GM18505 (cell line): Measurements from ENCODE around the gene RAC3.

Experiments
- ATAC-seq: cut with Tn5 transposase; IDR thresholded peaks from one replicate; pipeline ENCODE4 v1.9.1; 2021; ENCODE audit not compliant: unreplicated experiment
- POLR2A ChIP-seq: IDR thresholded peaks from 4 replicates; pipeline ENCODE4 v1.6.1; 2011; ENCODE audit warnings: borderline replicate concordance; ENCODE audit not compliant: insufficient read depth, insufficient read length; ENCODE audit errors: extremely low read depth

Gene RAC3

GRCh38 chr17:82072827-82073226 is 41.3 kb downstream of the RAC3 start:
- ATAC-seq: no peak
- TF ChIP-seq POLR2A: no peak

GRCh38 chr17:82073446-82073845 is 42.0 kb downstream of the RAC3 start:
- ATAC-seq: no peak
- no peak for TF ChIP-seq POLR2A

- no peak for TF ChIP-seq POLR2A
- ATAC-seq: no peak
Observed at GRCh38 chr17:82076018-82076784, 44.7 kb downstream of the RAC3 start.

- ATAC-seq: no peak
- peak; percentile 52 for TF ChIP-seq POLR2A
Observed at GRCh38 chr17:82076785-82077591, 45.5 kb downstream of the RAC3 start.

GRCh38 chr17:82077617-82078358 is 46.3 kb downstream of the RAC3 start:
- ATAC-seq: no peak
- no peak for TF ChIP-seq POLR2A

GRCh38 chr17:82078433-82078832 is 47.0 kb downstream of the RAC3 start:
- TF ChIP-seq POLR2A: no peak
- ATAC-seq: no peak

- ATAC-seq: no peak
- peak; percentile 8 for TF ChIP-seq POLR2A
Observed at GRCh38 chr17:82079001-82079677, 47.7 kb downstream of the RAC3 start.

- TF ChIP-seq POLR2A: no peak
- ATAC-seq: no peak
Observed at GRCh38 chr17:82080048-82080788, 48.7 kb downstream of the RAC3 start.

GRCh38 chr17:82080789-82081464 is 49.4 kb downstream of the RAC3 start:
- TF ChIP-seq POLR2A: no peak
- no peak for ATAC-seq

- ATAC-seq: no peak
- no peak for TF ChIP-seq POLR2A
Observed at GRCh38 chr17:82081546-82081945, 50.1 kb downstream of the RAC3 start.

- no peak for ATAC-seq
- TF ChIP-seq POLR2A: no peak
Observed at GRCh38 chr17:82081966-82082365, 50.5 kb downstream of the RAC3 start.

GRCh38 chr17:82082456-82082855 is 51.0 kb downstream of the RAC3 start:
- ATAC-seq: no peak
- TF ChIP-seq POLR2A: no peak
